HepG2 (cell line): Measurements from ENCODE around the gene SPSB2. TPM values are rescaled to one million over a fixed set of nuclear protein-coding genes. Genes with fewer than 3 reads are reported as not detected.

Experiments used
- ATAC-seq: fragments of 200-7000 bp; cut with Tn5 transposase; 3 replicates; pipeline ENCODE4 v1.9.1; 2020; ENCODE audit warnings: mild to moderate bottlenecking, moderate library complexity
- BruUV-seq: library from RNA; stranded (reverse); fragments of 400-500 nt; replicated peaks from 2 replicates; lab custom pipeline; 2021; lab: Mats Ljungman, UMichigan
- CTCF ChIA-PET: fragments of 300-600 bp; formaldehyde crosslinking; extraction: SDS; loops from one replicate; lab custom pipeline; 2021; ENCODE audit warnings: low total read pairs, inconsistent platforms, low intra/inter-chr PET ratio; lab: Yijun Ruan, JAX
- POLR2A ChIA-PET: fragments of 350-600 bp; sonication (Branson Sonifier 250); formaldehyde crosslinking; loops from one replicate; lab custom pipeline; 2020; ENCODE audit warnings: antibody characterized with exemption, inconsistent platforms; lab: Yijun Ruan, JAX
- DNase-seq: peaks from one replicate; pipeline ENCODE4 v3.0.0-alpha.2; 2015; ENCODE audit warnings: low spot score
- FAIRE-seq: peaks from 3 replicates; lab custom pipeline; 2011; peaks lifted over from hg19 to GRCh38; lab: Jason Lieb, UNC
- H2AFZ ChIP-seq: one replicate; pipeline ENCODE4 v1.6.1; 2011; ENCODE audit warnings: low read length, inconsistent platforms
- H3K27ac ChIP-seq: fragments of 300-600 bp; 3 replicates; pipeline ENCODE4 v1.8.0; 2011; ENCODE audit warnings: mixed run types, mild to moderate bottlenecking, mixed read lengths, low read length, inconsistent platforms; ENCODE audit not compliant: insufficient read depth; ENCODE audit errors: extremely low read length
- H3K27me3 ChIP-seq, 2 experiments: fragments of 200-600 bp in 1 of 2; 2 replicates in 1 of 2; 3 replicates in 1 of 2; pipeline versions ENCODE4 v1.6.0 to v1.8.0; 2011; ENCODE audit warnings: low read length in 2 of 2, mild to moderate bottlenecking in 2 of 2, moderate library complexity in 2 of 2, inconsistent platforms in 1 of 2; ENCODE audit not compliant: insufficient read depth in 2 of 2, control insufficient read depth in 1 of 2
- H3K36me3 ChIP-seq, 2 experiments: fragments of 200-600 bp in 1 of 2; replicated peaks in 1 of 2; 2 replicates in 1 of 2; 3 replicates in 1 of 2; pipeline versions ENCODE4 v1.5.1 to v1.8.0; 2011; ENCODE audit warnings: low read length in 2 of 2, inconsistent platforms in 1 of 2; ENCODE audit not compliant: insufficient read depth in 2 of 2, control insufficient read depth in 1 of 2
- H3K4me1 ChIP-seq: 2 replicates; pipeline ENCODE4 v1.5.1; 2012; ENCODE audit warnings: low read length, inconsistent platforms; ENCODE audit not compliant: insufficient read depth
- H3K4me2 ChIP-seq: 2 replicates; pipeline ENCODE4 v1.6.0; 2011; ENCODE audit warnings: low read depth, low read length, inconsistent platforms
- H3K4me3 ChIP-seq, 3 experiments: fragments of 200-600 bp in 1 of 3; sonication (generic), shearing (Covaris generic) in 1 of 3; replicated peaks in 1 of 3; 2 replicates each; pipeline ENCODE4 v1.5.1; 2011 to 2016; ENCODE audit warnings: low read length in 3 of 3, inconsistent platforms in 2 of 3, low read depth in 2 of 3, mild to moderate bottlenecking in 2 of 3, control low read depth in 1 of 3, mixed read lengths in 1 of 3; ENCODE audit not compliant: insufficient read depth in 1 of 3
- H3K79me2 ChIP-seq: one replicate; pipeline ENCODE4 v1.6.1; 2011; ENCODE audit warnings: low read length, inconsistent platforms; ENCODE audit not compliant: insufficient read depth
- H3K9ac ChIP-seq: 2 replicates; pipeline ENCODE4 v1.6.0; 2011; ENCODE audit warnings: mild to moderate bottlenecking, low read depth, low read length, inconsistent platforms; ENCODE audit not compliant: insufficient read depth
- H3K9me3 ChIP-seq: 2 replicates; pipeline ENCODE4 v1.5.1; 2012; ENCODE audit warnings: mild to moderate bottlenecking, low read length
- H4K20me1 ChIP-seq: 2 replicates; pipeline ENCODE4 v1.6.0; 2011; ENCODE audit warnings: inconsistent platforms, mild to moderate bottlenecking, low read length, moderate library complexity; ENCODE audit not compliant: insufficient read depth
- BORCS8-MEF2B ChIP-seq: sonication (generic); formaldehyde crosslinking; IDR thresholded peaks from 2 replicates; pipeline ENCODE4 v1.8.0; 2022; ENCODE audit warnings: mild to moderate bottlenecking, missing genetic modification reagents
- CCAR2 ChIP-seq: fragments of 200-400 bp; formaldehyde crosslinking; optimal IDR thresholded peaks from 2 replicates; pipeline ENCODE3; 2018; ENCODE audit warnings: low read depth, mild to moderate bottlenecking, low read length, moderate library complexity
- NCOA1 ChIP-seq: sonication (generic); formaldehyde crosslinking; IDR thresholded peaks from 2 replicates; pipeline ENCODE4 v1.9.0; 2021; ENCODE audit warnings: missing genetic modification reagents
- NFRKB ChIP-seq: fragments of 450-650 bp; IDR thresholded peaks from 2 replicates; pipeline ENCODE4 v1.6.1; 2017
- SMARCE1 ChIP-seq: fragments of 450-650 bp; IDR thresholded peaks from 2 replicates; pipeline ENCODE4 v1.6.1; 2017; ENCODE audit warnings: borderline replicate concordance
- YEATS2 ChIP-seq: sonication (generic); formaldehyde crosslinking; IDR thresholded peaks from 2 replicates; pipeline ENCODE4 v1.4.0; 2020; ENCODE audit warnings: missing genetic modification reagents, borderline replicate concordance
- WGBS: methylation state at CpG from one replicate; pipeline ENCODE4 v1.1.6; 2017; ENCODE audit warnings: low lambda C conversion rate; 5-methylcytosine and 5-hydroxymethylcytosine counted together
- in situ Hi-C: cut with HindIII; loops from 2 replicates; pipeline ENCODE4 v1.10.0; 2017; ENCODE audit warnings: low pct_unique_long_range_greater_than_20kb; ENCODE audit not compliant: extremely low pct_ligation_motif_present
- intact Hi-C: fragments of 100-400 bp; cut with micrococcal nuclease; formaldehyde crosslinking; loops from one replicate; pipeline ENCODE4 v1.10.0; 2022; ENCODE audit not compliant: unreplicated experiment
- polyA plus RNA-seq, 8 experiments: library from polyadenylated mRNA; depleted of rRNA in 3 of 8; stranded (reverse) in 7 of 8; unstranded in 1 of 8; fragments of >200 nt; fragmentation: Illumina TruSeq in 4 of 8; extraction: Trizol in 4 of 8; gene quantifications; 2 replicates each; pipeline versions ENCODE4 v1.2.1 to v1.2.3, GENCODE V29; 2011 to 2016; ENCODE audit warnings: low read depth in 4 of 8, missing spikeins in 1 of 8, mixed read lengths in 1 of 8; ENCODE audit not compliant: insufficient read depth in 1 of 8
- total RNA-seq, 5 experiments: library from RNA; depleted of rRNA; stranded (reverse); fragments of >200 nt; fragmentation: Illumina TruSeq; extraction: Trizol; gene quantifications; 2 replicates each; pipeline ENCODE4 v1.2.3, GENCODE V29; 2016; ENCODE audit warnings: low read depth in 1 of 5
- TF ChIP-seq, protein P1 (sequence below): sonication (generic); formaldehyde crosslinking; IDR thresholded peaks from 2 replicates; pipeline ENCODE4 v1.5.0; 2020; ENCODE audit warnings: missing genetic modification reagents

SPSB2 gene
- total and polyA plus RNA-seq, 2 of the 13 experiments (the other 11 are each of a cell fraction or from before 2014, with no cell fraction given): 2.0 to 6.2 TPM

DNA sequence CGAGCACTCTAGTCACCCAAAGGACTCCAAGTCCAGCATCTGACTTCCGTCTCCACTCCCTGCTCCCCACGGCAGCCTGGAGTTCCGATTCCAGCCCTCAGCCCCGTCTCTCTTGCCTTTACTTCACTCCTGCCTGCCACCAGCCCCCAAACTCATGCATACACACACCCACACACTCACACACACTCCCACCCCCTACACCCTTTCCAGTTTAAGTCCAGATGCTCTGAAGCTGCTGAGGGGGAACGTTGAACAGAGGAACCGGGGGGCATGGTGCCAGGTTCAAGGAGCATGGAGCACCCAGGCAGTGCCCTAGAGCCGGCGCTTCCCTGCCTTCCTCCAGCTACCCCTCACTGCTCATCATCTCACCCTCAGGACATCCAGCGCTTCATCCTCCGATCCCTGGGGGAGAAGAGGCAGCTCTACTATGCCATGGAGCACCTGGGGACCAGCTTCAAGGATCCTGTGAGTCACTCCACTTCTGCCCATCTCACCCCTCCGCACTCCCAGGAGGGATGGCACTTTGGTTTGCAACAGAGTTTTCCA lies 41.6 kb downstream of the SPSB2 start:
- Histone ChIP-seq H3K27ac (no peak overlapping the region), H3K4me2 (no peak overlapping the region), H3K4me1 (peaks cover 24% of the 10 kb centered on the region), H2AFZ (no peak overlapping the region), H3K36me3 (peaks cover 14 to 28% of the 10 kb centered on the region in 2 experiments; a peak in 4 of 5 replicates), H3K27me3 (no peaks in the 10 kb centered on the region), H4K20me1 (no peaks in the 10 kb centered on the region), H3K9ac (no peak overlapping the region), H3K4me3 (no peak overlapping the region), H3K79me2 (peaks cover 16% of the 10 kb centered on the region), H3K9me3 (no peaks in the 10 kb centered on the region)
- DNase-seq (no peak), ATAC-seq (no peak), FAIRE-seq (no peak)
- ChIA-PET CTCF (no interaction called here), POLR2A (interaction anchor here (4.7 kb wide), 1 partner anchor 78 kb away, joined by 20 read pairs; the partner anchor contains the start of gene MLF2)
- TF ChIP-seq YEATS2 (CRISPR knock-in tag) (no peak), BORCS8-MEF2B (no peak), NCOA1 (no peak), NFRKB (no peak), CCAR2 (no peak)
- TF ChIP-seq, protein P1, sequence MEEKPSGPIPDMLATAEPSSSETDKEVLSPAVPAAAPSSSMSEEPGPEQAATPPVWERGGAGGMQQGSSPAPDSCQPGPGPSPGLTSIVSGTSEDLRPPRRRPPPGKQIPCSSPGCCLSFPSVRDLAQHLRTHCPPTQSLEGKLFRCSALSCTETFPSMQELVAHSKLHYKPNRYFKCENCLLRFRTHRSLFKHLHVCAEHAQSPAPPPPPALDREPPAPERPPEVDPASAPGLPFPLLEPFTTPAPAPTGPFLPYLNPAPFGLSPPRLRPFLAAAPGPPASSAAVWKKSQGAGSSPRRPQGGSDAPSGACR: no peak
- 97% methylated on average over 12 of the region's 12 CpGs for WGBS
- intact Hi-C loops (no loop called here), in situ Hi-C loops (no loop called here)
- no TSS peak for BruUV-seq

DNA sequence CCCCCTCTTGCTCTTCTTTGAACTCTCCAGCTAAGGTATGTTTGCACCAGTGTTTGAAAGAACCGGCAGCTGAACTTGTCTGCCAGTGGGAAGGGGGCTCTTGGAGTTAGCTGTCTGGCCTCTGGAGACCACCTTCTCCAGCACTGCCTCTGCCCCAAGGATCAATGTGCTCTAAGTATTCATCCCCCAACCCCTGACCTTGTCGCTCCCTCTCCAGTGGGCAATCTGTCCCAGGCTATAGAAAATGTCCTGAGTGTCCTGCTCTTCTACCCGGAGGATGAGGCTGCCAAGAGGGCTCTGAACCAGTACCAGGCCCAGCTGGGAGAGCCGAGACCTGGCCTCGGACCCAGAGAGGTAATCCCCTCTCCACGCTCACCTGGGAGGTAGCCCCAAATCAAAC lies 42.1 kb downstream of the SPSB2 start:
- H4K20me1 ChIP-seq: no peaks in the 10 kb centered on the region
- FAIRE-seq: no peak
- ChIA-PET POLR2A (interaction anchor here (4.7 kb wide), 1 partner anchor 78 kb away, joined by 20 read pairs; the partner anchor contains the start of gene MLF2), CTCF (no interaction called here)
- H3K9ac ChIP-seq: no peak overlapping the region
- ATAC-seq: no peak
- H3K9me3 ChIP-seq: no peaks in the 10 kb centered on the region
- H3K4me1 ChIP-seq: peaks cover 24% of the 10 kb centered on the region
- 92% methylated on average over 4 of the region's 6 CpGs for WGBS
- no peak overlapping the region for H3K27ac ChIP-seq
- H3K4me2 ChIP-seq: no peak overlapping the region
- BruUV-seq: no TSS peak
- in situ Hi-C loops (no loop called here), intact Hi-C loops (no loop called here)
- no peak overlapping the region for H2AFZ ChIP-seq
- no peak for DNase-seq
- no peak overlapping the region for H3K4me3 ChIP-seq
- H3K36me3 ChIP-seq: peaks cover 14 to 25% of the 10 kb centered on the region in 2 experiments; a peak in 4 of 5 replicates
- TF ChIP-seq SMARCE1: no peak
- no peaks in the 10 kb centered on the region for H3K27me3 ChIP-seq
- peaks cover 16% of the 10 kb centered on the region for H3K79me2 ChIP-seq
